Neural cell (in vitro differentiated cells): ENCODE measurements around the gene TIE1.

Experiments used
- EP300 ChIP-seq: fragments of 450-650 bp; conservative IDR thresholded peaks from 2 replicates; pipeline ENCODE4 v1.6.1; 2014; ENCODE audit warnings: antibody characterized with exemption, mild to moderate bottlenecking, moderate library complexity; ENCODE audit not compliant: poor library complexity, severe bottlenecking
- MXI1 ChIP-seq: fragments of 450-650 bp; conservative IDR thresholded peaks from 2 replicates; pipeline ENCODE4 v1.6.1; 2014; ENCODE audit warnings: antibody characterized with exemption, mild to moderate bottlenecking; ENCODE audit not compliant: poor library complexity, severe bottlenecking
- TAF1 ChIP-seq: IDR thresholded peaks from 2 replicates; pipeline ENCODE4 v1.6.1; 2012; ENCODE audit warnings: low read depth
- TF ChIP-seq, protein P1 (sequence below): fragments of 450-650 bp; IDR thresholded peaks from 2 replicates; pipeline ENCODE4 v1.5.1; 2014; ENCODE audit warnings: antibody characterized with exemption, mild to moderate bottlenecking, moderate library complexity; ENCODE audit not compliant: poor library complexity, severe bottlenecking

DNA sequence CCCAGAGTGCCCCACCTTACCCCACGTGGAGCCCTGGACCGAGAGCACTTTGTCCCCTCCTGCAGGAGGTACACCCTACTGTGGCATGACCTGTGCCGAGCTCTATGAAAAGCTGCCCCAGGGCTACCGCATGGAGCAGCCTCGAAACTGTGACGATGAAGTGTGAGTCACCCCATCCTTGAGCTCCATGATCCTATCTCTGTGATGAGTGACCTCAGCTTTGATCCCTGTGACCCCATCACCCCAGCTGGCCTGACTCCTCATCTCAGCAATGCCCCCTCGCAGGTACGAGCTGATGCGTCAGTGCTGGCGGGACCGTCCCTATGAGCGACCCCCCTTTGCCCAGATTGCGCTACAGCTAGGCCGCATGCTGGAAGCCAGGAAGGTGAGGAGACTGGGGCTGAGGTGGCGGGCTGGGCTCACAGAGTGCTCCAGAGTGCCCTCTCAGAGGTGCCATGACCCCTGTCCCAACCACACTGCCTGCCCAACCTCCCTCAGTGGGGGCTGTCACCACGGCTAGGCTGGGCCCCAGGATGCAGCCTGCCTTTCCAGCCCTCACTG lies 20.6 kb downstream of the TIE1 start:
- no peak for TF ChIP-seq EP300
- TF ChIP-seq, protein P1, sequence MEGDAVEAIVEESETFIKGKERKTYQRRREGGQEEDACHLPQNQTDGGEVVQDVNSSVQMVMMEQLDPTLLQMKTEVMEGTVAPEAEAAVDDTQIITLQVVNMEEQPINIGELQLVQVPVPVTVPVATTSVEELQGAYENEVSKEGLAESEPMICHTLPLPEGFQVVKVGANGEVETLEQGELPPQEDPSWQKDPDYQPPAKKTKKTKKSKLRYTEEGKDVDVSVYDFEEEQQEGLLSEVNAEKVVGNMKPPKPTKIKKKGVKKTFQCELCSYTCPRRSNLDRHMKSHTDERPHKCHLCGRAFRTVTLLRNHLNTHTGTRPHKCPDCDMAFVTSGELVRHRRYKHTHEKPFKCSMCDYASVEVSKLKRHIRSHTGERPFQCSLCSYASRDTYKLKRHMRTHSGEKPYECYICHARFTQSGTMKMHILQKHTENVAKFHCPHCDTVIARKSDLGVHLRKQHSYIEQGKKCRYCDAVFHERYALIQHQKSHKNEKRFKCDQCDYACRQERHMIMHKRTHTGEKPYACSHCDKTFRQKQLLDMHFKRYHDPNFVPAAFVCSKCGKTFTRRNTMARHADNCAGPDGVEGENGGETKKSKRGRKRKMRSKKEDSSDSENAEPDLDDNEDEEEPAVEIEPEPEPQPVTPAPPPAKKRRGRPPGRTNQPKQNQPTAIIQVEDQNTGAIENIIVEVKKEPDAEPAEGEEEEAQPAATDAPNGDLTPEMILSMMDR, result no peak
- no peak for TF ChIP-seq MXI1
- TF ChIP-seq TAF1, result no peak
